ENCODE results near the gene ACP6.
"Not testable (repeated sequence)": the region's sequence is repeated elsewhere in the genome, so short reads cannot be mapped to it uniquely, and the experiment has no call there.

ACP6 gene

GRCh38 chr1:147670319-147671001 lies at the start of gene ACP6:
Gene ACP6 (minus strand): TSS chr1:147670524. CDS start chr1:147670048, 476 bp downstream.
- H3K27me3 ChIP-seq (ENCODE audit: control insufficient read depth, insufficient read depth, low read length), result peaks cover 5% of the 10 kb centered on the region
- H3K9ac ChIP-seq (ENCODE audit: low read length), result peak within 1 kb of the TSS; percentile 67
- H3K36me3 ChIP-seq (ENCODE audit: control insufficient read depth, low read depth, low read length), result no peaks in the 10 kb centered on the region
- H3K27ac ChIP-seq (ENCODE audit: low read length), result no peak within 1 kb of the TSS
- no peaks in the 10 kb centered on the region for H3K9me3 ChIP-seq (ENCODE audit: control insufficient read depth, low read depth, low read length)
- peaks cover 8% of the 10 kb centered on the region for H3K4me1 ChIP-seq (ENCODE audit: control insufficient read depth, low read depth, low read length)
- peak within 1 kb of the TSS; percentile 82 for H3K4me3 ChIP-seq (ENCODE audit: low read length)

GRCh38 chr1:147719711-147720225 lies 49.4 kb upstream of the ACP6 start:
- no peaks in the 10 kb centered on the region for H3K27me3 ChIP-seq (ENCODE audit: control insufficient read depth, insufficient read depth, low read length)
- no peak overlapping the region for H3K27ac ChIP-seq (ENCODE audit: low read length)

GRCh38 chr1:147719029-147719698 lies 48.8 kb upstream of the ACP6 start:
- H3K9ac ChIP-seq (ENCODE audit: low read length), result no peak overlapping the region
- no peaks in the 10 kb centered on the region for H3K9me3 ChIP-seq (ENCODE audit: control insufficient read depth, low read depth, low read length)
- H3K27ac ChIP-seq (ENCODE audit: low read length), result no peak overlapping the region
- peaks cover 5% of the 10 kb centered on the region for H3K4me1 ChIP-seq (ENCODE audit: control insufficient read depth, low read depth, low read length)
- H3K4me3 ChIP-seq (ENCODE audit: low read length), result no peak overlapping the region
- H3K27me3 ChIP-seq (ENCODE audit: control insufficient read depth, insufficient read depth, low read length), result no peaks in the 10 kb centered on the region
- no peaks in the 10 kb centered on the region for H3K36me3 ChIP-seq (ENCODE audit: control insufficient read depth, low read depth, low read length)

More at GRCh38 chr1:147719711-147720225, 49.4 kb upstream of the ACP6 start:
- Histone ChIP-seq H3K9ac (ENCODE audit: low read length) (no peak overlapping the region), H3K36me3 (ENCODE audit: control insufficient read depth, low read depth, low read length) (no peaks in the 10 kb centered on the region), H3K9me3 (ENCODE audit: control insufficient read depth, low read depth, low read length) (no peaks in the 10 kb centered on the region), H3K4me1 (ENCODE audit: control insufficient read depth, low read depth, low read length) (peaks cover 5% of the 10 kb centered on the region), H3K4me3 (ENCODE audit: low read length) (no peak overlapping the region)

- H3K27me3 ChIP-seq (ENCODE audit: control insufficient read depth, insufficient read depth, low read length), result no peaks in the 10 kb centered on the region
- no peak overlapping the region for H3K4me3 ChIP-seq (ENCODE audit: low read length)
- peaks cover 5% of the 10 kb centered on the region for H3K4me1 ChIP-seq (ENCODE audit: control insufficient read depth, low read depth, low read length)
- no peaks in the 10 kb centered on the region for H3K36me3 ChIP-seq (ENCODE audit: control insufficient read depth, low read depth, low read length)
- no peak overlapping the region for H3K9ac ChIP-seq (ENCODE audit: low read length)
- H3K9me3 ChIP-seq (ENCODE audit: control insufficient read depth, low read depth, low read length), result no peaks in the 10 kb centered on the region
- H3K27ac ChIP-seq (ENCODE audit: low read length), result no peak overlapping the region
Measured at GRCh38 chr1:147717706-147718097, 47.4 kb upstream of the ACP6 start.

- H3K4me3 ChIP-seq (ENCODE audit: low read length), result no peak overlapping the region
- no peaks in the 10 kb centered on the region for H3K9me3 ChIP-seq (ENCODE audit: control insufficient read depth, low read depth, low read length)
- no peak overlapping the region for H3K27ac ChIP-seq (ENCODE audit: low read length)
- no peaks in the 10 kb centered on the region for H3K27me3 ChIP-seq (ENCODE audit: control insufficient read depth, insufficient read depth, low read length)
- H3K36me3 ChIP-seq (ENCODE audit: control insufficient read depth, low read depth, low read length), result no peaks in the 10 kb centered on the region
- no peak overlapping the region for H3K9ac ChIP-seq (ENCODE audit: low read length)
- H3K4me1 ChIP-seq (ENCODE audit: control insufficient read depth, low read depth, low read length), result peaks cover 5% of the 10 kb centered on the region
Measured at GRCh38 chr1:147717051-147717705, 46.9 kb upstream of the ACP6 start.

- Histone ChIP-seq H3K36me3 (ENCODE audit: control insufficient read depth, low read depth, low read length) (no peaks in the 10 kb centered on the region), H3K9ac (ENCODE audit: low read length) (no peak overlapping the region), H3K4me3 (ENCODE audit: low read length) (no peak overlapping the region), H3K27ac (ENCODE audit: low read length) (no peak overlapping the region), H3K27me3 (ENCODE audit: control insufficient read depth, insufficient read depth, low read length) (no peaks in the 10 kb centered on the region), H3K9me3 (ENCODE audit: control insufficient read depth, low read depth, low read length) (no peaks in the 10 kb centered on the region), H3K4me1 (ENCODE audit: control insufficient read depth, low read depth, low read length) (no peaks in the 10 kb centered on the region)
Measured at GRCh38 chr1:147712605-147713004, 42.3 kb upstream of the ACP6 start.

- H3K4me3 ChIP-seq (ENCODE audit: low read length), result peak overlapping the region; percentile 12
- H3K27ac ChIP-seq (ENCODE audit: low read length), result no peak overlapping the region
- H3K4me1 ChIP-seq (ENCODE audit: control insufficient read depth, low read depth, low read length), result peaks cover 4% of the 10 kb centered on the region
Measured at GRCh38 chr1:147700042-147701006, 30.0 kb upstream of the ACP6 start.

GRCh38 chr1:147699686-147700041 lies 29.3 kb upstream of the ACP6 start:
- Histone ChIP-seq H3K27me3 (ENCODE audit: control insufficient read depth, insufficient read depth, low read length) (no peaks in the 10 kb centered on the region), H3K36me3 (ENCODE audit: control insufficient read depth, low read depth, low read length) (no peaks in the 10 kb centered on the region), H3K4me3 (ENCODE audit: low read length) (no peak overlapping the region), H3K9me3 (ENCODE audit: control insufficient read depth, low read depth, low read length) (no peaks in the 10 kb centered on the region), H3K4me1 (ENCODE audit: control insufficient read depth, low read depth, low read length) (peaks cover 4% of the 10 kb centered on the region), H3K27ac (ENCODE audit: low read length) (no peak overlapping the region), H3K9ac (ENCODE audit: low read length) (no peak overlapping the region)

More at GRCh38 chr1:147700042-147701006, 30.0 kb upstream of the ACP6 start:
- H3K36me3 ChIP-seq (ENCODE audit: control insufficient read depth, low read depth, low read length), result no peaks in the 10 kb centered on the region
- no peaks in the 10 kb centered on the region for H3K27me3 ChIP-seq (ENCODE audit: control insufficient read depth, insufficient read depth, low read length)
- H3K9me3 ChIP-seq (ENCODE audit: control insufficient read depth, low read depth, low read length), result no peaks in the 10 kb centered on the region
- H3K9ac ChIP-seq (ENCODE audit: low read length), result no peak overlapping the region

GRCh38 chr1:147683163-147683763 lies 12.9 kb upstream of the ACP6 start:
- H3K27me3 ChIP-seq (ENCODE audit: control insufficient read depth, insufficient read depth, low read length), result no peaks in the 10 kb centered on the region
- H3K27ac ChIP-seq (ENCODE audit: low read length), result no peak overlapping the region
- no peaks in the 10 kb centered on the region for H3K36me3 ChIP-seq (ENCODE audit: control insufficient read depth, low read depth, low read length)
- H3K9me3 ChIP-seq (ENCODE audit: control insufficient read depth, low read depth, low read length), result peaks cover 9% of the 10 kb centered on the region
- H3K9ac ChIP-seq (ENCODE audit: low read length), result no peak overlapping the region
- H3K4me1 ChIP-seq (ENCODE audit: control insufficient read depth, low read depth, low read length), result no peaks in the 10 kb centered on the region
- no peak overlapping the region for H3K4me3 ChIP-seq (ENCODE audit: low read length)

GRCh38 chr1:147680608-147681235 lies 10.4 kb upstream of the ACP6 start:
- H3K36me3 ChIP-seq (ENCODE audit: control insufficient read depth, low read depth, low read length); H3K4me1 ChIP-seq (ENCODE audit: control insufficient read depth, low read depth, low read length); H3K9ac ChIP-seq (ENCODE audit: low read length); H3K27ac ChIP-seq (ENCODE audit: low read length); H3K27me3 ChIP-seq (ENCODE audit: control insufficient read depth, insufficient read depth, low read length); H3K4me3 ChIP-seq (ENCODE audit: low read length): not testable (repeated sequence)
- peaks cover 16% of the 10 kb centered on the region for H3K9me3 ChIP-seq (ENCODE audit: control insufficient read depth, low read depth, low read length)
